Measurements from ENCODE around the gene SAXO2. TPM values are rescaled to one million over a fixed set of nuclear protein-coding genes. Genes with fewer than 3 reads are reported as not detected.

Gene SAXO2
- total and polyA plus RNA-seq, 10 of the 15 experiments (the other 5 are each of a cell fraction or from before 2014, with no cell fraction given), result 0.06 to 2.3 (median 1.4) TPM

GRCh38 chr15:82292271-82292670, 29.7 kb downstream of the SAXO2 start:
- Histone ChIP-seq H3K4me2 (ENCODE audit: control insufficient read depth, insufficient read depth) (no peak overlapping the region), H3K4me3 (no peak overlapping the region), H2AFZ (ENCODE audit: control insufficient read depth, low read depth, low read length) (no peak overlapping the region), H3K4me1 (ENCODE audit: control insufficient read depth, insufficient read depth, low read length) (peaks cover 5% of the 10 kb centered on the region), H3K27me3 (replicated peaks in 1 of 2; ENCODE audit: control insufficient read depth in 2 of 2, insufficient read depth in 2 of 2, low read length in 1 of 2) (no peaks in the 10 kb centered on the region), H3K36me3 (ENCODE audit: control insufficient read depth in 2 of 2, insufficient read depth in 2 of 2, low read length in 1 of 2) (no peaks in the 10 kb centered on the region), H3K79me2 (ENCODE audit: control insufficient read depth, insufficient read depth, low read length) (no peaks in the 10 kb centered on the region), H3K9ac (ENCODE audit: control insufficient read depth, insufficient read depth, low read length) (no peak overlapping the region), H3K9me3 (replicated peaks; ENCODE audit: control insufficient read depth, insufficient read depth, low read length) (peaks cover 4% of the 10 kb centered on the region; the same call in 2 of the 3 replicates), H4K20me1 (ENCODE audit: control insufficient read depth, insufficient read depth) (no peaks in the 10 kb centered on the region), H3K27ac (ENCODE audit: control insufficient read depth, insufficient read depth) (no peak overlapping the region)
- DNase-seq (ENCODE audit: low read depth, low spot score) (no peak), ATAC-seq (no peak), FAIRE-seq (no peak)
- no peak for TF ChIP-seq NR2C1 (IDR thresholded peaks at IDR 0.05)
- TF ChIP-seq FOXK2 (IDR thresholded peaks at IDR 0.05), result no peak
- no peak for TF ChIP-seq ZNF24 (IDR thresholded peaks at IDR 0.05)
- no peak for TF ChIP-seq ATF3 (IDR thresholded peaks at IDR 0.05; ENCODE audit: borderline replicate concordance, extremely low read depth, low read depth, low read length)
- no peak for TF ChIP-seq SUZ12 (IDR thresholded peaks at IDR 0.05; ENCODE audit: unreplicated experiment)
- no peak for TF ChIP-seq DPF2 (IDR thresholded peaks at IDR 0.05)
- TF ChIP-seq CBX5 (IDR thresholded peaks at IDR 0.05; ENCODE audit: low read depth), result no peak
- no peak for TF ChIP-seq POLR2A (IDR thresholded peaks at IDR 0.05; ENCODE audit: low read depth, low read length)
- no peak for TF ChIP-seq RELB (IDR thresholded peaks at IDR 0.05; ENCODE audit: low read depth)
- TF ChIP-seq BHLHE40 (IDR thresholded peaks at IDR 0.05; ENCODE audit: borderline replicate concordance in 1 of 2, low read depth in 2 of 2, low read length in 1 of 2), result no peak
- TF ChIP-seq SIN3A (IDR thresholded peaks at IDR 0.05; ENCODE audit: low read depth, low read length), result no peak
- no peak for TF ChIP-seq SMARCA5 (IDR thresholded peaks at IDR 0.05)
- no peak for TF ChIP-seq POLR2AphosphoS5 (IDR thresholded peaks at IDR 0.05; ENCODE audit: low read length)
- no peak for TF ChIP-seq EED (IDR thresholded peaks at IDR 0.05; ENCODE audit: low read depth)
- no peak for TF ChIP-seq ZNF622 (IDR thresholded peaks at IDR 0.05)
- TF ChIP-seq CTCF (IDR thresholded peaks at IDR 0.05 in 2 of 3, conservative IDR thresholded peaks at IDR 0.05 in 1 of 3; ENCODE audit: control insufficient read depth in 2 of 3, extremely low read depth in 1 of 3, insufficient read depth in 1 of 3, low read depth in 3 of 3, low read length in 3 of 3), result no peak
- TF ChIP-seq RAD51 (IDR thresholded peaks at IDR 0.05), result no peak
- no peak for TF ChIP-seq MEF2B (IDR thresholded peaks at IDR 0.05; ENCODE audit: partially characterized antibody, poor library complexity, severe bottlenecking)
- TF ChIP-seq NKRF (conservative IDR thresholded peaks at IDR 0.05), result no peak
- no peak for TF ChIP-seq KAT2A (conservative IDR thresholded peaks at IDR 0.05; ENCODE audit: control insufficient read depth, low read depth, low read length)
- no TSS peak for BruUV-seq (replicated peaks)
- intact Hi-C loops (cut with micrococcal nuclease; ENCODE audit: unreplicated experiment) (no loop called here), in situ Hi-C loops (cut with MboI) (no loop called here)
- ChIA-PET POLR2A (no interaction called here), CTCF (no interaction called here), SMC1A (ENCODE audit: uncharacterized antibody, unreplicated experiment) (no interaction called here), RAD21 (ENCODE audit: unreplicated experiment) (no interaction called here)
- 87% methylated on average over 5 of the region's 5 CpGs for WGBS (ENCODE audit: insufficient coverage, insufficient replicate concordance, low lambda C conversion rate, missing lambda C conversion rate)
